Measurements from ENCODE around the gene LMBRD2.
A peak's percentile ranks its signal among the peaks of the same experiment; 100 is the strongest.
"Not testable (repeated sequence)": the region's sequence is repeated elsewhere in the genome, so short reads cannot be mapped to it uniquely, and the experiment has no call there.

The LMBRD2 gene

GRCh38 chr5:36153726-36154125 is 2.0 kb upstream of the LMBRD2 start:
- ATAC-seq (replicated peaks) (no peak), DNase-seq (no peak)
- peak overlapping the region; percentile 2 to 52 for H3K4me3 Mint-ChIP-seq
- H3K9me3 Mint-ChIP-seq: no peaks in the 10 kb centered on the region
- peaks cover 15% of the 10 kb centered on the region for H3K36me3 Mint-ChIP-seq (ENCODE audit: insufficient read depth)
- H3K4me1 Mint-ChIP-seq (ENCODE audit: low read depth in 2 of 2): peaks cover 43 to 58% of the 10 kb centered on the region in 2 donors
- no peaks in the 10 kb centered on the region for H3K27me3 Mint-ChIP-seq
- no peak overlapping the region for H3K27ac Mint-ChIP-seq

- H3K9me3 Mint-ChIP-seq: no peaks in the 10 kb centered on the region
- H3K4me1 Mint-ChIP-seq (ENCODE audit: low read depth in 2 of 2): peaks cover 40 to 55% of the 10 kb centered on the region in 2 donors
- DNase-seq: no peak
- no peak overlapping the region for H3K27ac Mint-ChIP-seq
- no peak for ATAC-seq (replicated peaks)
- peak overlapping the region; percentile 2 to 95 for H3K4me3 Mint-ChIP-seq
- peaks cover 15% of the 10 kb centered on the region for H3K36me3 Mint-ChIP-seq (ENCODE audit: insufficient read depth)
- no peaks in the 10 kb centered on the region for H3K27me3 Mint-ChIP-seq
Measured at GRCh38 chr5:36153298-36153677, 1.6 kb upstream of the LMBRD2 start.

- Mint-ChIP-seq H3K36me3 (ENCODE audit: insufficient read depth) (peaks cover 18% of the 10 kb centered on the region), H3K4me3 (peak overlapping the region; percentile 95 to 97), H3K27ac (peak overlapping the region; percentile 91 to 95), H3K9me3 (no peaks in the 10 kb centered on the region), H3K4me1 (ENCODE audit: low read depth in 2 of 2) (peaks cover 40 to 60% of the 10 kb centered on the region in 2 donors), H3K27me3 (no peaks in the 10 kb centered on the region)
- no peak for ATAC-seq (replicated peaks)
- peak in 1 of 3 experiments; percentile 2 for DNase-seq
Measured at GRCh38 chr5:36152324-36153297, 924 bp upstream of the LMBRD2 start.

GRCh38 chr5:36150676-36151433 is 832 bp downstream of the LMBRD2 start:
- H3K36me3 Mint-ChIP-seq (ENCODE audit: insufficient read depth): peaks cover 8% of the 10 kb centered on the region
- peaks cover 35 to 59% of the 10 kb centered on the region in 2 donors for H3K4me1 Mint-ChIP-seq (ENCODE audit: low read depth in 2 of 2)
- no peaks in the 10 kb centered on the region for H3K27me3 Mint-ChIP-seq
- peak overlapping the region; percentile 91 to 95 for H3K27ac Mint-ChIP-seq
- DNase-seq (peak; percentile 8 to 26 (median 24)), ATAC-seq (replicated peaks) (peak; percentile 8)
- peak overlapping the region; percentile 95 to 97 for H3K4me3 Mint-ChIP-seq
- H3K9me3 Mint-ChIP-seq: no peaks in the 10 kb centered on the region

- ATAC-seq (replicated peaks) (no peak), DNase-seq (no peak)
- H3K36me3 Mint-ChIP-seq (ENCODE audit: insufficient read depth): peaks cover 6% of the 10 kb centered on the region
- H3K9me3 Mint-ChIP-seq: no peaks in the 10 kb centered on the region
- H3K4me1 Mint-ChIP-seq (ENCODE audit: low read depth in 2 of 2): peaks cover 21 to 51% of the 10 kb centered on the region in 2 donors
- no peak overlapping the region for H3K4me3 Mint-ChIP-seq
- H3K27me3 Mint-ChIP-seq: no peaks in the 10 kb centered on the region
- peak overlapping the region in 1 of 2 donors; percentile 67 for H3K27ac Mint-ChIP-seq
Measured at GRCh38 chr5:36147681-36148080, 4.0 kb downstream of the LMBRD2 start.

- DNase-seq (no peak), ATAC-seq (replicated peaks) (no peak)
- H3K9me3 Mint-ChIP-seq: no peaks in the 10 kb centered on the region
- no peaks in the 10 kb centered on the region for H3K27me3 Mint-ChIP-seq
- peak overlapping the region in 1 of 2 donors; percentile 67 for H3K27ac Mint-ChIP-seq
- H3K36me3 Mint-ChIP-seq (ENCODE audit: insufficient read depth): peaks cover 16% of the 10 kb centered on the region
- H3K4me1 Mint-ChIP-seq (ENCODE audit: low read depth in 2 of 2): peaks cover 11 to 44% of the 10 kb centered on the region in 2 donors
- H3K4me3 Mint-ChIP-seq: no peak overlapping the region
Measured at GRCh38 chr5:36146390-36146789, 5.3 kb downstream of the LMBRD2 start.

GRCh38 chr5:36145311-36145710 is 6.4 kb downstream of the LMBRD2 start:
- no peaks in the 10 kb centered on the region for H3K9me3 Mint-ChIP-seq
- H3K27me3 Mint-ChIP-seq: no peaks in the 10 kb centered on the region
- no peak overlapping the region for H3K4me3 Mint-ChIP-seq
- ATAC-seq (replicated peaks) (no peak), DNase-seq (no peak)
- no peak overlapping the region for H3K27ac Mint-ChIP-seq
- H3K36me3 Mint-ChIP-seq (ENCODE audit: insufficient read depth): peaks cover 21% of the 10 kb centered on the region
- peaks cover 1 to 36% of the 10 kb centered on the region in 2 donors for H3K4me1 Mint-ChIP-seq (ENCODE audit: low read depth in 2 of 2)

- ATAC-seq (replicated peaks): no peak
- Mint-ChIP-seq H3K4me1 (ENCODE audit: low read depth in 2 of 2) (no peaks in the 10 kb centered on the region), H3K36me3 (ENCODE audit: insufficient read depth) (peaks cover 18% of the 10 kb centered on the region), H3K27me3 (no peaks in the 10 kb centered on the region), H3K4me3 (no peak overlapping the region), H3K27ac (no peak overlapping the region), H3K9me3 (no peaks in the 10 kb centered on the region)
- no peak for DNase-seq
Measured at GRCh38 chr5:36138900-36139683, 12.6 kb downstream of the LMBRD2 start.

GRCh38 chr5:36136581-36136980 is 15.1 kb downstream of the LMBRD2 start:
- peaks cover 6% of the 10 kb centered on the region for H3K36me3 Mint-ChIP-seq (ENCODE audit: insufficient read depth)
- H3K4me1 Mint-ChIP-seq (ENCODE audit: low read depth in 2 of 2): peaks cover 0 to 8% of the 10 kb centered on the region in 2 donors
- no peak overlapping the region for H3K27ac Mint-ChIP-seq

GRCh38 chr5:36135988-36136387 is 15.7 kb downstream of the LMBRD2 start:
- Mint-ChIP-seq H3K4me3 (no peak overlapping the region), H3K27ac (no peak overlapping the region), H3K4me1 (ENCODE audit: low read depth in 2 of 2) (peaks cover 0 to 9% of the 10 kb centered on the region in 2 donors), H3K9me3 (no peaks in the 10 kb centered on the region), H3K36me3 (ENCODE audit: insufficient read depth) (peaks cover 5% of the 10 kb centered on the region), H3K27me3 (no peaks in the 10 kb centered on the region)
- no peak for DNase-seq
- ATAC-seq (replicated peaks): no peak

More at GRCh38 chr5:36136581-36136980, 15.1 kb downstream of the LMBRD2 start:
- ATAC-seq (replicated peaks): no peak
- no peaks in the 10 kb centered on the region for H3K9me3 Mint-ChIP-seq
- no peak for DNase-seq
- no peak overlapping the region for H3K4me3 Mint-ChIP-seq
- no peaks in the 10 kb centered on the region for H3K27me3 Mint-ChIP-seq

GRCh38 chr5:36133009-36133408 is 18.7 kb downstream of the LMBRD2 start:
- not testable (repeated sequence) for H3K36me3 Mint-ChIP-seq (ENCODE audit: insufficient read depth); H3K27me3 Mint-ChIP-seq; DNase-seq; ATAC-seq (replicated peaks); H3K9me3 Mint-ChIP-seq; H3K27ac Mint-ChIP-seq; H3K4me1 Mint-ChIP-seq (ENCODE audit: low read depth in 2 of 2); H3K4me3 Mint-ChIP-seq

GRCh38 chr5:36129666-36130065 is 22.0 kb downstream of the LMBRD2 start:
- H3K4me1 Mint-ChIP-seq (ENCODE audit: low read depth in 2 of 2): peaks cover 5 to 18% of the 10 kb centered on the region in 2 donors
- H3K36me3 Mint-ChIP-seq (ENCODE audit: insufficient read depth); H3K27me3 Mint-ChIP-seq: not testable (repeated sequence)

GRCh38 chr5:36128795-36129194 is 22.9 kb downstream of the LMBRD2 start:
- Mint-ChIP-seq H3K4me1 (ENCODE audit: low read depth in 2 of 2) (peaks cover 5 to 18% of the 10 kb centered on the region in 2 donors), H3K27ac (no peak overlapping the region), H3K9me3 (peaks cover 4 to 9% of the 10 kb centered on the region in 2 donors), H3K36me3 (ENCODE audit: insufficient read depth) (peaks cover 6% of the 10 kb centered on the region), H3K4me3 (no peak overlapping the region), H3K27me3 (no peaks in the 10 kb centered on the region)
- DNase-seq: no peak
- no peak for ATAC-seq (replicated peaks)

More at GRCh38 chr5:36129666-36130065, 22.0 kb downstream of the LMBRD2 start:
- H3K9me3 Mint-ChIP-seq; H3K4me3 Mint-ChIP-seq; ATAC-seq (replicated peaks); DNase-seq; H3K27ac Mint-ChIP-seq: not testable (repeated sequence)

Data from effector memory CD8-positive, alpha-beta T cell (primary cell).